Sigmoid colon (tissue), 4 donors: ENCODE data around the gene ZNF274.

Experiments used
- CTCF ChIP-seq, 4 experiments: fragments of 450-650 bp in 3 of 4; fragments of 200-600 bp in 1 of 4; IDR thresholded peaks; one replicate each; pipeline ENCODE4 v1.5.1; 2016 to 2019; ENCODE audit warnings: antibody characterized with exemption in 4 of 4, mild to moderate bottlenecking in 3 of 4, moderate library complexity in 2 of 4
- EP300 ChIP-seq, 4 donors: sonication (generic); formaldehyde crosslinking; IDR thresholded peaks; one replicate each; pipeline ENCODE4 v1.6.1; 2017; ENCODE audit warnings: antibody characterized with exemption in 4 of 4
- POLR2A ChIP-seq, 2 donors: fragments of 450-650 bp; IDR thresholded peaks; one replicate each; pipeline ENCODE4 v1.6.1; 2016; ENCODE audit warnings: antibody characterized with exemption in 2 of 2, mild to moderate bottlenecking in 2 of 2, moderate library complexity in 2 of 2

GRCh38 chr19:58252102-58252685 lies 69.3 kb downstream of the ZNF274 start:
- TF ChIP-seq CTCF (IDR thresholded peaks at IDR 0.05), result no peak
- TF ChIP-seq POLR2A (IDR thresholded peaks at IDR 0.05), result no peak
- no peak for TF ChIP-seq EP300 (IDR thresholded peaks at IDR 0.05)
